ENCODE results near the gene HOXA10.

HOXA10 gene

GRCh38 chr7:27158436-27159265, 15.5 kb downstream of the HOXA10 start:
- H3K9ac ChIP-seq (ENCODE audit: low read depth, low read length): no peak overlapping the region
- no peaks in the 10 kb centered on the region for H3K36me3 ChIP-seq (ENCODE audit: insufficient read depth, low read length)
- H3K4me1 ChIP-seq (ENCODE audit: insufficient read depth, low read length): no peaks in the 10 kb centered on the region
- peaks cover 3% of the 10 kb centered on the region; the same call in 1 of the 2 replicates for H3K9me3 ChIP-seq (ENCODE audit: control insufficient read depth, insufficient read depth, low read length)

- peaks cover 3% of the 10 kb centered on the region; the same call in 1 of the 2 replicates for H3K9me3 ChIP-seq (ENCODE audit: control insufficient read depth, insufficient read depth, low read length)
- no peaks in the 10 kb centered on the region for H3K36me3 ChIP-seq (ENCODE audit: insufficient read depth, low read length)
- no peaks in the 10 kb centered on the region for H3K4me1 ChIP-seq (ENCODE audit: insufficient read depth, low read length)
- no peak overlapping the region for H3K9ac ChIP-seq (ENCODE audit: low read depth, low read length)
Measured at GRCh38 chr7:27157702-27158431, 16.3 kb downstream of the HOXA10 start.

- Histone ChIP-seq H3K9ac (ENCODE audit: low read depth, low read length) (no peak overlapping the region), H3K36me3 (ENCODE audit: insufficient read depth, low read length) (no peaks in the 10 kb centered on the region), H3K4me1 (ENCODE audit: insufficient read depth, low read length) (no peaks in the 10 kb centered on the region), H3K9me3 (ENCODE audit: control insufficient read depth, insufficient read depth, low read length) (peaks cover 3% of the 10 kb centered on the region; the same call in 1 of the 2 replicates)
Measured at GRCh38 chr7:27156916-27157701, 17.0 kb downstream of the HOXA10 start.

DNA sequence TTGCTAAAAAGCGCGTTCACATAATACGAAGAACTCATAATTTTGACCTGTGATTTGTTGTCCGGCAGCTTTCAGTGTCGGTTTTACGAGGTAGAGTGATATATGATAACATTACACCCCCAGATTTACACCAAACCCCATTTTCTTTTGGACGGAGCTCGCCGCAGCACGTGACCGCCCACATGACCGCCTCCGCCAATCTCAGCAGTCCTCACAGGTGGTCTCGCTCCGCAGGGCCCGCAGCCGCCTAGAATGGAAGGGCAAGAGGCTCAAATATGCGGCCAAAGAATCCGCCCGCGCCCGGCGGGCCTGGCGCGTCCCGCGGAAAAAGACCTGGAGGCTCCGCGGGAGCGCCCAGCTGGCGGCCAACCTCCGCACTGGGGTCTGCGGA, 17.6 kb downstream of the HOXA10 start, which contains the start of gene HOXA7:
HOXA7 (minus strand) TSS at position 168 of the 391 bp plus-strand sequence; CDS start at position 38, 130 bp downstream.
- Histone ChIP-seq H3K9me3 (ENCODE audit: control insufficient read depth, insufficient read depth, low read length) (peaks cover 3% of the 10 kb centered on the region; the same call in 1 of the 2 replicates), H3K9ac (ENCODE audit: low read depth, low read length) (peak within 1 kb of the TSS; percentile 43; the same call in 1 of the 2 replicates), H3K4me1 (ENCODE audit: insufficient read depth, low read length) (no peaks in the 10 kb centered on the region), H3K36me3 (ENCODE audit: insufficient read depth, low read length) (no peaks in the 10 kb centered on the region)

DNA sequence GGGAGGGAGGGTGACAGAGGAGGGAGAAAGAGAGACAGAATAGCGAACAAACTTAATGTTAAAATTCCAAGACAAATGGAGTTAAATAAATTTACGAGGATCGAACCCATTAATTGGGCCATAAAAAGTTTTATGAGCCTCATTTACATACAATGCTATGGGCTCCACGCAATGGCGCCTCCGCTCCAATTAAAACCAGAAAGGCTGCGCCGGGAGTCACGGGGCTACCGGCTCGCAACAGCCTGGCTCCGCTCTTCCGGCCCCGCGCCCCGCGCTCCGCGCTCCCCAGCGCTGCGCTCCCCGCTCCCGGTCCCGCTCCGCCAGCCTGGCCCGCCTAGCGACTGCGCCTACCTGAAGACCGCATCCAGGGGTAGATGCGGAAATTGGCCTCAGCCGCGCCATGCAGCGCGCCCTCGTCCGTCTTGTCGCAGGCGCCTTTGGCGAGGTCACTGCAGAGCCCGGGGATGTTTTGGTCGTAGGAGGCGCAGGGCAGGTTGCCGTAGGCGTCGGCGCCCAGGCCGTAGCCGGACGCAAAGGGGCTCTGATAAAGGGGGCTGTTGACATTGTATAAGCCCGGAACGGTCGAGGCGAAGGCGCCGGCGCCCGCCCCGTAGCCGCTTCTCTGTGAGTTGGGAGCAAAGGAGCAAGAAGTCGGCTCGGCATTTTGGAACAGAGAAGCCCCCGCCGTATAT, 18.2 kb downstream of the HOXA10 start:
- H3K36me3 ChIP-seq (ENCODE audit: insufficient read depth, low read length): no peaks in the 10 kb centered on the region
- peak overlapping the region; percentile 43; the same call in 1 of the 2 replicates for H3K9ac ChIP-seq (ENCODE audit: low read depth, low read length)
- peaks cover 3% of the 10 kb centered on the region; the same call in 1 of the 2 replicates for H3K9me3 ChIP-seq (ENCODE audit: control insufficient read depth, insufficient read depth, low read length)
- H3K4me1 ChIP-seq (ENCODE audit: insufficient read depth, low read length): no peaks in the 10 kb centered on the region

GRCh38 chr7:27154901-27155815, 19.0 kb downstream of the HOXA10 start:
- no peaks in the 10 kb centered on the region for H3K36me3 ChIP-seq (ENCODE audit: insufficient read depth, low read length)
- H3K9ac ChIP-seq (ENCODE audit: low read depth, low read length): no peak overlapping the region

GRCh38 chr7:27154369-27154768, 19.8 kb downstream of the HOXA10 start:
- Histone ChIP-seq H3K9me3 (ENCODE audit: control insufficient read depth, insufficient read depth, low read length) (peaks cover 3% of the 10 kb centered on the region; the same call in 1 of the 2 replicates), H3K36me3 (ENCODE audit: insufficient read depth, low read length) (no peaks in the 10 kb centered on the region), H3K9ac (ENCODE audit: low read depth, low read length) (no peak overlapping the region), H3K4me1 (ENCODE audit: insufficient read depth, low read length) (no peaks in the 10 kb centered on the region)

More at GRCh38 chr7:27154901-27155815, 19.0 kb downstream of the HOXA10 start:
- Histone ChIP-seq H3K4me1 (ENCODE audit: insufficient read depth, low read length) (no peaks in the 10 kb centered on the region), H3K9me3 (ENCODE audit: control insufficient read depth, insufficient read depth, low read length) (peaks cover 3% of the 10 kb centered on the region; the same call in 1 of the 2 replicates)

DNA sequence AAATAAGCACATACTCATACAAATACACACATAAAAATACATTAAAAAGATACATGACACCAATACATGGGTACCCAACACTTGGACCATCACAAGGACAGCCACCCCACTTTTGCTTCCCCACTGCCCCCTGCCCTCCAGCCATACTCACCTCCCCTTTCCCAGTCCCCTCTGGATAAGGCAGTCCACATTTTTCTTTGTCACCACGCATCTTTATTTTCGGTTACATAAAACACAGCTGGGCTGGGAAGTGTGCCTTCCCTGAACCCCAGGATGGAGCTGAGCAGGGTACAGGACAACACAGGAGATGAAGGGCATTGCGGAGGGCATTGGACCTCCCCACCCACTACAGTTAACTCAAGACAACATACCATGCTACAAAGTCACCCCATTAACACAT, 20.6 kb downstream of the HOXA10 start:
- Histone ChIP-seq H3K9ac (ENCODE audit: low read depth, low read length) (no peak overlapping the region), H3K4me1 (ENCODE audit: insufficient read depth, low read length) (no peaks in the 10 kb centered on the region), H3K9me3 (ENCODE audit: control insufficient read depth, insufficient read depth, low read length) (peaks cover 3% of the 10 kb centered on the region; the same call in 1 of the 2 replicates), H3K36me3 (ENCODE audit: insufficient read depth, low read length) (no peaks in the 10 kb centered on the region)

DNA sequence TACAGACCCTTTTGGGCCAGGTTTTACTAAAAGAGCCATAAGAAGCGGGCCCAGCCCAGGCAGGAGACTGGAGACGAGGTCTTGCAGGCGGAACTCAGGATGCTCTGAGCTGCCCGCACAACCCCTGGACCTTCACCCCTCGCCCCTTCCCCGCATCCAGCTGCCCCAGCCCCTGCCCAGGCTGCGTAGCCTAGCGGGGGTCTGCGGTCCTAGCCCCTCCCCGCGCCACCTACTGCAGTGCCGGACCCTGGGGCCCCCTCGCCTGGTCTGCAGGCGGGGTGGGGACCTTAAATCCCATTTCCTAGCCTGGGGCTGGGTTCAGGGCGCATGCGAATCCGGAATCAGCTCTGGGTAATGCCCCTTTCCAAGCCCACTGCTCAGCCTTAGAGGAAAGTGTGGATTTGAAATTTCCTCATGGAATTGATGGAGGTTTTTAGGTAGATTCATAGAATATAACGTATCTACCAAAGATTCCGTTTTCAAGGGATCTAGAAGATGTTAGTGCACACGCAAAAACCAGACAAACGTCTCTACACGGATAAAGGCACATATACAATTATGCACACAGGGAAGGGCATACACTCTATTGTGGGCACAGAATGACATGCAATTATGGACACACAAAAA, 21.2 kb downstream of the HOXA10 start:
- Histone ChIP-seq H3K36me3 (ENCODE audit: insufficient read depth, low read length) (no peaks in the 10 kb centered on the region), H3K4me1 (ENCODE audit: insufficient read depth, low read length) (no peaks in the 10 kb centered on the region), H3K9ac (ENCODE audit: low read depth, low read length) (no peak overlapping the region), H3K9me3 (ENCODE audit: control insufficient read depth, insufficient read depth, low read length) (peaks cover 3% of the 10 kb centered on the region; the same call in 1 of the 2 replicates)

DNA sequence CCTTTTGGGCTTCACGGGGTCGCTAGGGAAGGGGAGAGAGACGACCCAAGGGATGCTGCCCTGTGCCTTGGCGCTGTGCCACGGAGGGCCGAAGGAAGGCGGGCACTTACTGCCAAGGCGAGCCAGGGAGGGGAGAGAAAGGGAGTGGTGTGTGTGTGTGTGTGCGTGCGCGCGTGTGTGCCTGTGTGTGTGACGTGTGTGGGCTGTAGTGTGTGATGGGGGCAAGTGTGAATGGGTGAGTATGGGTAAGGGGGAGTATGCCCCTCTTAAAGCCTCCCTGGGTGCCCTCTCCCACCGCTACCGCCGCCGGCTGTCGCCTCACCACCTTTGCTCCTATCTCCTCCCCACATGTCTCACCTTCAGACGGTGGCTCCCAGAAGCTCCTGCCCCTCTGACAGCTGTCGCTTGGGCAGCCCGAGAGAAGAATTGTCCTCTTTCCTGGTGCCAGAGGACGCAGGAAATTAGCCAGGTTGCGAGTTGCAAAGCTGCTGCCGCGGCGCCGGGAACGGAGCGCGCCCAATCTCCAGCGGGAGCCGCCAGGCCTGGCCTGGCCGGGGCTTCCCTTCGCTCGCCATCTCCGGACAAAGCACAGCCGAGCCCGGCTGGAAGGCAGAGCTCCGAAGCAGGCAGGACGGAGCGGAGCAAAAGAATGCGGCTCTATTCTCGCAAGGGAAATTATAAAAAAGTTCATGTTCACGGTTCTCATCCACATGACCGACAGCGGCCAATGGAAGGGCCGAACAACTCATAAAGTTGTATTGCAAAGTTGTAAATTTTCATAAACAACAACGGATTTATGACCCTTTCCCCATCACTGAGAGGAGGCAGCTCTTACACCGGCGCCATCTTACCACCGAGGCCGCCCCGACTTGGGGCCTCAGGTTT, 21.9 kb downstream of the HOXA10 start, which contains the start of gene HOXA3:
HOXA3 (minus strand) TSS at position 653 of the 885 bp plus-strand sequence. CDS start 41,943 bp downstream, outside the sequence.
- Histone ChIP-seq H3K9me3 (ENCODE audit: control insufficient read depth, insufficient read depth, low read length) (peaks cover 3% of the 10 kb centered on the region; the same call in 1 of the 2 replicates), H3K4me1 (ENCODE audit: insufficient read depth, low read length) (no peaks in the 10 kb centered on the region), H3K36me3 (ENCODE audit: insufficient read depth, low read length) (no peaks in the 10 kb centered on the region), H3K9ac (ENCODE audit: low read depth, low read length) (no peak within 1 kb of the TSS)

DNA sequence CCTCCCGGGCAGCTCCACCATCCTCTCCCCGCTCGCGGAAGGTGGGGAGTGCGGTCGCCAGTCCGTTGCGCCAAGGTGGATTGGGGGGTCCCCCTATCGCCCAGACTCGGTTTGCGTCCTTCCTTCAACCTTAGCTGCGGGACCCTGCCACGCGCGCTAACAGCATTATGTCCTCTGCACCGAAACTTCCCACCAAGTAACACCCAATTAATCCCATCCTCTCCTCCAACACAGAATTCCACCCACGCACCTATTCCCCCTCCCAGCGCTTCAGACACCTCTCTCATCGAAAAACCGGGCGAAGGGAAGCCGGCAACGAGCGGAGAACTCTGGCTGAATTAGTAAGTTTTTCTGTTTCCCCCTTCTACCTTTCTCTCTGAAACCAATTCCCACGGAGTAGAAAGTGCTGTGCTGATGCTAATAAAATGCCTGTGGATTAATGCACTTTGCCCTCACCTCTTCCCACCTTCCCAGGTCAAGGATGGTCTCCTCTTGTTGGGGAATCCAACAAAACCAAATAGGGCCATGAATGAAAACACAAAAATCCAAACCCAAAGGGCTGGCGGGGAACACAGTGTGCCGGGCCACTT, 22.7 kb downstream of the HOXA10 start:
- H3K9ac ChIP-seq (ENCODE audit: low read depth, low read length): no peak overlapping the region; the same call in 1 of the 2 replicates
- no peaks in the 10 kb centered on the region for H3K36me3 ChIP-seq (ENCODE audit: insufficient read depth, low read length)
- peaks cover 3% of the 10 kb centered on the region; the same call in 1 of the 2 replicates for H3K9me3 ChIP-seq (ENCODE audit: control insufficient read depth, insufficient read depth, low read length)

More for the DNA sequence above, 22.7 kb downstream of the HOXA10 start:
- no peaks in the 10 kb centered on the region for H3K4me1 ChIP-seq (ENCODE audit: insufficient read depth, low read length)

Measured in ES-I3 (cell line).